HepG2 (cell line): Measurements from ENCODE around the gene ARHGEF40. TPM values are rescaled to one million over a fixed set of nuclear protein-coding genes. Genes with fewer than 3 reads are reported as not detected.

Experiments
- EEA1 ChIP-seq: sonication (generic); formaldehyde crosslinking; IDR thresholded peaks from 2 replicates; pipeline ENCODE4 v1.5.1; 2020; ENCODE audit warnings: mild to moderate bottlenecking, missing genetic modification reagents, borderline replicate concordance
- EED ChIP-seq: sonication (generic); formaldehyde crosslinking; IDR thresholded peaks from 2 replicates; pipeline ENCODE4 v1.5.0; 2020; ENCODE audit warnings: mild to moderate bottlenecking, missing genetic modification reagents
- HDAC1 ChIP-seq: sonication (generic); formaldehyde crosslinking; IDR thresholded peaks from 2 replicates; pipeline ENCODE4 v1.5.1; 2020; ENCODE audit warnings: mild to moderate bottlenecking, missing genetic modification reagents
- HNRNPUL1 ChIP-seq: fragments of 200-400 bp; formaldehyde crosslinking; IDR thresholded peaks from 2 replicates; pipeline ENCODE4 v1.6.1; 2017; ENCODE audit warnings: low read depth, mild to moderate bottlenecking, low read length, moderate library complexity
- JDP2 ChIP-seq: sonication (generic); formaldehyde crosslinking; IDR thresholded peaks from 2 replicates; pipeline ENCODE4 v1.8.1; 2022; ENCODE audit warnings: missing genetic modification reagents, borderline replicate concordance
- PCBP1 ChIP-seq: fragments of 200-400 bp; formaldehyde crosslinking; IDR thresholded peaks from 2 replicates; pipeline ENCODE4 v1.6.1; 2017; ENCODE audit warnings: mild to moderate bottlenecking, low read depth, low read length, borderline replicate concordance
- PHF21A ChIP-seq: sonication (generic); formaldehyde crosslinking; IDR thresholded peaks from 2 replicates; pipeline ENCODE4 v1.5.0; 2020; ENCODE audit warnings: mild to moderate bottlenecking, missing genetic modification reagents
- SIN3A ChIP-seq: IDR thresholded peaks from 2 replicates; pipeline ENCODE4 v1.6.1; 2011; ENCODE audit warnings: low read depth, mild to moderate bottlenecking, control low read depth, low read length, borderline replicate concordance
- THAP11 ChIP-seq: IDR thresholded peaks from 2 replicates; pipeline ENCODE4 v1.6.1; 2016; ENCODE audit warnings: missing biosample characterization, missing genetic modification reagents
- XRCC5 ChIP-seq: fragments of 200-400 bp; formaldehyde crosslinking; optimal IDR thresholded peaks from 2 replicates; pipeline ENCODE3; 2017; ENCODE audit warnings: mild to moderate bottlenecking, low read length
- YY1 ChIP-seq: IDR thresholded peaks from 2 replicates; pipeline ENCODE4 v1.6.1; 2011; ENCODE audit warnings: low read length, low read depth, moderate library complexity, mild to moderate bottlenecking; ENCODE audit not compliant: insufficient read depth, insufficient replicate concordance
- ZBTB46 ChIP-seq: sonication (generic); formaldehyde crosslinking; IDR thresholded peaks from 2 replicates; pipeline ENCODE4 v1.4.0; 2020; ENCODE audit warnings: mild to moderate bottlenecking, missing genetic modification reagents, borderline replicate concordance
- ZHX2 ChIP-seq, 2 experiments: sonication (generic) in 1 of 2; formaldehyde crosslinking in 1 of 2; IDR thresholded peaks; 2 replicates each; pipeline versions ENCODE4 v1.6.1 to v1.9.0; 2014 to 2022; ENCODE audit warnings: antibody characterized with exemption in 1 of 2, borderline replicate concordance in 1 of 2, inconsistent platforms in 1 of 2, low read depth in 1 of 2, missing genetic modification reagents in 1 of 2
- ZMYM2 ChIP-seq: sonication (generic); formaldehyde crosslinking; IDR thresholded peaks from 2 replicates; pipeline ENCODE4 v1.8.0; 2022; ENCODE audit warnings: mild to moderate bottlenecking, missing genetic modification reagents
- ZNF205 ChIP-seq: IDR thresholded peaks from 2 replicates; pipeline ENCODE4 v1.6.1; 2018; ENCODE audit warnings: missing biosample characterization, missing genetic modification reagents
- ZNF639 ChIP-seq: conservative IDR thresholded peaks from 2 replicates; pipeline ENCODE4 v1.6.1; 2018; ENCODE audit warnings: missing genetic modification reagents
- polyA plus RNA-seq, 8 experiments: library from polyadenylated mRNA; depleted of rRNA in 3 of 8; stranded (reverse) in 7 of 8; unstranded in 1 of 8; fragments of >200 nt; fragmentation: Illumina TruSeq in 4 of 8; extraction: Trizol in 4 of 8; gene quantifications; 2 replicates each; pipeline versions ENCODE4 v1.2.1 to v1.2.3, GENCODE V29; 2011 to 2016; ENCODE audit warnings: low read depth in 4 of 8, missing spikeins in 1 of 8, mixed read lengths in 1 of 8; ENCODE audit not compliant: insufficient read depth in 1 of 8
- total RNA-seq, 5 experiments: library from RNA; depleted of rRNA; stranded (reverse); fragments of >200 nt; fragmentation: Illumina TruSeq; extraction: Trizol; gene quantifications; 2 replicates each; pipeline ENCODE4 v1.2.3, GENCODE V29; 2016; ENCODE audit warnings: low read depth in 1 of 5
- TF ChIP-seq, protein P1 (sequence below): sonication (generic); formaldehyde crosslinking; IDR thresholded peaks from 2 replicates; pipeline ENCODE4 v1.4.0; 2020; ENCODE audit warnings: mild to moderate bottlenecking, missing genetic modification reagents
- TF ChIP-seq, protein P2 (sequence below): sonication (generic); formaldehyde crosslinking; IDR thresholded peaks from 2 replicates; pipeline ENCODE4 v1.4.0; 2020; ENCODE audit warnings: mild to moderate bottlenecking, low read depth, missing genetic modification reagents

ARHGEF40 gene
- total and polyA plus RNA-seq, 2 of the 13 experiments (the other 11 are each of a cell fraction or from before 2014, with no cell fraction given), result 28.1 to 78.1 TPM

DNA sequence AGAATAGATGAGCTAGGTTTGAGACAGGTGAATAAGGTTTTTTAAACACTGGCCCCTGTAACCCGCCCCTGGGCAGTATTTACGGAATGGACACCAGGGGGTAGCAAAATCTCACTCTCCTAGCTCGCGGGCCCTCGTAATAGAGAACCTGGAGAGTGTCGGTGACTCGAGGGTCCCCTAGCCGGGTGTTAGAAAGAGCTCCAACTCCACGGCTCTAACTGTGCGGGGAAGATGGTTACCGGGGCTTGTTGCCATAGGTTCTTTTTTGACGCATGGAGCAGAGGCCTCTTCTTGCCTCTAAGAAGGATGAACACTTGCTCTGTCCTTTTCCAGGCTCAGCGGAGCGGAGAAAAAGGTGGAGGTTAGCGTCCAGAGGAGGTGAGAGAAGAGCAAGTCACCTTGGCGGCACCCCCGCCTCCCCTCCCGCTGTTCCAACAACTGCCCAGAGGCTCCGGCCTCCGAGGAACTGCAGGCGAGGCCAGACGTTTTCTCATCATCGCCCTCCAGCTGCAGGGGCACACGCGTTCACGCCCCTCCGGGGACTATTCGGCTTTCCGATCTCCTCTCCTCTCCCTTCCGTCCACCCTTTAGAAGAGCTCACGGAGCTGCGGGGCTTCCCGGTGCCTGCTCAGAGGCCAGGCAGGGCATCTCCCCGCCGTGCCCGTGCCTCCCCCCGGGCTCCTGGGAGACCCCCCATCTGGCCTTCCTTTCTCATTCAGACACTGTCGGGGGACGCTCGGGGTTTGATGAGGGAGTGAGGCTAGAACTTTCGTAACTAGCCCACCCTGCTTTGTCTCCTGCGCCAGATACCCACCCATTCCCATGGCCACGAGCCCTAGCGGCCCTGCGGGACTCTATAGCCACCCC is 1.4 kb upstream of the ARHGEF40 start (continued):
- TF ChIP-seq THAP11 (CRISPR knock-in tag) (peak; percentile 42; the same call in 1 of the 2 replicates), ZNF205 (CRISPR knock-in tag) (no peak), XRCC5 (peak; percentile 52), ZBTB46 (CRISPR knock-in tag) (no peak), ZMYM2 (CRISPR knock-in tag) (peak; percentile 62), ZHX2 (IDR thresholded peaks at IDR 0.05; ENCODE audit: low read depth) (no peak), ZHX2 (CRISPR knock-in tag; IDR thresholded peaks at IDR 0.05; ENCODE audit: borderline replicate concordance) (no peak), HNRNPUL1 (no peak), HDAC1 (CRISPR knock-in tag) (no peak), SIN3A (0 out of 2 replicates have a peak, but pooled peaks have one; percentile 4), ZNF639 (CRISPR knock-in tag) (no peak; the same call in 1 of the 2 replicates), EEA1 (CRISPR knock-in tag) (no peak; the same call in 1 of the 2 replicates), EED (CRISPR knock-in tag) (no peak; the same call in 1 of the 2 replicates), YY1 (no peak), JDP2 (no peak), PCBP1 (no peak; the same call in 1 of the 2 replicates), PHF21A (CRISPR knock-in tag) (peak; percentile 71)
- TF ChIP-seq, protein P1, sequence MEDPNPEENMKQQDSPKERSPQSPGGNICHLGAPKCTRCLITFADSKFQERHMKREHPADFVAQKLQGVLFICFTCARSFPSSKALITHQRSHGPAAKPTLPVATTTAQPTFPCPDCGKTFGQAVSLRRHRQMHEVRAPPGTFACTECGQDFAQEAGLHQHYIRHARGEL (CRISPR knock-in tag), result no peak
- TF ChIP-seq, protein P2, sequence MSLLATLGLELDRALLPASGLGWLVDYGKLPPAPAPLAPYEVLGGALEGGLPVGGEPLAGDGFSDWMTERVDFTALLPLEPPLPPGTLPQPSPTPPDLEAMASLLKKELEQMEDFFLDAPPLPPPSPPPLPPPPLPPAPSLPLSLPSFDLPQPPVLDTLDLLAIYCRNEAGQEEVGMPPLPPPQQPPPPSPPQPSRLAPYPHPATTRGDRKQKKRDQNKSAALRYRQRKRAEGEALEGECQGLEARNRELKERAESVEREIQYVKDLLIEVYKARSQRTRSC (CRISPR knock-in tag), result no peak
